IPS-NIHi11 (cell line): ENCODE results near the gene PAOX.

Experiments
- DNase-seq: peaks from one replicate; pipeline ENCODE4 v3.0.0; 2012; ENCODE audit warnings: mixed read lengths, low spot score

PAOX gene

DNA sequence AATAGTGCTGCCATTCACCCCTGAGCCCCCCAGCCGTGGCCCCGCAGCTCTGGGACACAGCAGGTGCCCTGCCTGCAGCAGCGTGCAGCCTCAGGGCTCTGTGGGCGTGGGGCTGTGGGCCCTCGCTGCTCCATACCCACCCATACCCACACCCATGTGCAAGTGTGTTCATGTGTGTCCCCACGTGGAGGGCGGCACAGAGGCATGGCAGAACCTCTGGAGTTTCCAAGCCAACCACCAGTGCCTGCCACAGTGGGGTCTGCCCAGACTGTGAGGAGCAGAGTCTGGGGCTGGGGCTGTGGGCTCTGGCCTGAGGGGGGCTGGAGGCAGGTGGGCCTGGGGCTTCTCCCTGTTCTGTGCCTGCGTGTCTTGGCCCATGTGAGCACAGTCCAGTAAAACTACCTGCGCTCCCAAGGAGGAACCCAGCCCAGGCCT lies 29.5 kb upstream of the PAOX start:
- DNase-seq = no peak

DNA sequence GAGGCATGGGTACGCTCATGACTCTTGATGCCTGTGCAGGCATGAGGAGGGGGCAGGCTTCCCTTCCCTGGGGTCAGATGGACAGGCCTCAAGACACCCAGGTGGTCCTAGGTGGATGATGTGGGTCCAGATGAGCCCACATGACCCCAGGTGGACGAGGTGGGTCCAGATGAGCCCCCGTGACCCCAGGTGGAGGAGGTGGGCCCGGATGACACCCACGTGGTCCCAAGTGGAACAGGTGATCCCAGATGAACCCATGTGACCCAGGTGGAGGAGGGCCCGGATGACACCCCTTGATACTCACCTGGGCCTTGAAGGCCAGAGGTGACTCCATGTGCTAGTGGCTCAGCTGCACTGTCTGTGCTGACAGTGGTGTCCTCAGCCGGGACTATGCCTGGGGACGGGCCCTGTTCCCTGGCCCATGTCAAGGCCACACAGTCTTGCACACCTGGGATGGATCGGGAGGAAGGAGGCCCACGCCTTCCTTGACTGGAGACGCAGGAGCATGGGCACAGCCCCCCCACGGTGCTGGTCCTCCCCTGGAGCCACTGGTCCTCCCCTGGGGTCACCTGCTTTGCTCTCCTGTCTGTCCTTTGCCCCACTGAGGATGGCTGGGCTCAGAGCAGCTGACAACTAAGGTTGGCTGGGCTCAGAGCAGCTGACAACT lies 28.6 kb upstream of the PAOX start:
- no peak for DNase-seq

DNA sequence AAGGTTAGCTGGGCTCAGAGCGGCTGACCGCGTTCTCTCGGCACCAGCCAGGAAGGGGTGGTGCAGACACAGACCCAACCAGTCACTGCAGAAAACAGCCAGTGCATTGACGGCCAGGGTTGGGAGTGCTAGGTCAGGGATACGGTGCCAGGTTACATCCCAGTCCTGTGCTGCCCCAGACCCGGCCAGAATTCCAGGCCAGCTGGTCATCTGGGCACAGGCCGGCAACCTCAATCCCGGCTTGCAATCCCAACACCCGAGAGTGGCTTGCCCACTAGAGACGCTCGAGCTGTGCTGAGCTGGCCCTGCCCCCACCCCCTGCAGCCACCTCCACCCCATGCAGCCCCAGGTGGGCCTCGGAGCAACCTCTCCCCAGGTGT lies 28.1 kb upstream of the PAOX start:
- DNase-seq = no peak

GRCh38 chr10:133351408-133352318 lies 27.4 kb upstream of the PAOX start:
- peak; percentile 55 for DNase-seq

GRCh38 chr10:133353202-133353959 lies 25.7 kb upstream of the PAOX start:
- DNase-seq = no peak

DNA sequence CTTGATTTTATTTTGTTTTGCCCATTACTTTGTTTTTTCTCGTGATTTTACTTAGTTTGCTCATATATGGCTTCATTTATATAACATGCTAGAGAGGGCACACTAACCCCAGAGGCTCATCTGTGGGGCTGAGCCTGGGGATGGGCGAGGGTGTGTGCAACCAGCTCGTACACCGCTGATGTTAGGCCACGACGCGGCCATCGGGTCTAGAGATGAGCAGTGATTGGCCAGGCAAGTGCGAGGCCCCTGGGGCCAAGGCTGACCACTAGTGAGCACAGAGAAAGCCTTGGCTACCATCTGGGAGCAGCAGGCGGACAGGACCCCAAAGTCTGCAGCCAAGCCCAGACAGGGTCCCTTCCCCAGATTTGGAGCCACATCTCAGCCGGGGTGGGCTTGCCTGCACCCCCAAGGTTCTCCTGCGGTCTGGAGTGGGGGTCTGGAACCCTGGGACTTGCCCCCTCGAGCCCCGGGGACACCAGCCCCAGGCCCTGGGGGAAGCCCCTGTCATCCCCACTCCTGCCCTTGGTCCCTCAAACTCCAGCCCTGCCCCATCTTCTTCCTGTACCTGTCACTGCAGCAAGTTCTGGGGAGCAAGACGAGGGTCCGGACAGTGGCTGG lies 25.0 kb upstream of the PAOX start:
- no peak for DNase-seq

- DNase-seq = no peak
Observed at GRCh38 chr10:133354672-133355240, 24.3 kb upstream of the PAOX start.

DNA sequence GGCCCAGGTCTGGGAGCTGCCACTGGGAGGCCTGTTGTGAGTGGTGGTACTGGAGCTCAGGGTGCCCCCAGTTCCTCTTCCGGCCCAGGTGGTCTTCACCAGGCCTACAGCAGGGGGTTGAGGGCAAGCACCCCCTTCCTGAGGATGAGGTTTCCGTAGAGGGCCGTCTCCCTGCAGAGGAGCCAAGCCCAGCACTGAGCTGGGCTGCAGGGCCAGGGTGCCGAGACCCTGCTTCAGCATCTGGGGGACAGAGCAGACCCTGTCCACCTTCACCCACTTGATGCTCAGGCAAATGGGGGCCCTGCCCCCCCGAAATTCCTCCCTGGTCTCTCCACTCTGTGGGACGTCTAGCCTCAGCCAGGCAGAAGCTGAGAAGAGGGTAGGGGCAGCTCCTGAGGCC lies 23.8 kb upstream of the PAOX start:
- no peak for DNase-seq

- DNase-seq = no peak
Observed at GRCh38 chr10:133355991-133356390, 23.1 kb upstream of the PAOX start.

DNA sequence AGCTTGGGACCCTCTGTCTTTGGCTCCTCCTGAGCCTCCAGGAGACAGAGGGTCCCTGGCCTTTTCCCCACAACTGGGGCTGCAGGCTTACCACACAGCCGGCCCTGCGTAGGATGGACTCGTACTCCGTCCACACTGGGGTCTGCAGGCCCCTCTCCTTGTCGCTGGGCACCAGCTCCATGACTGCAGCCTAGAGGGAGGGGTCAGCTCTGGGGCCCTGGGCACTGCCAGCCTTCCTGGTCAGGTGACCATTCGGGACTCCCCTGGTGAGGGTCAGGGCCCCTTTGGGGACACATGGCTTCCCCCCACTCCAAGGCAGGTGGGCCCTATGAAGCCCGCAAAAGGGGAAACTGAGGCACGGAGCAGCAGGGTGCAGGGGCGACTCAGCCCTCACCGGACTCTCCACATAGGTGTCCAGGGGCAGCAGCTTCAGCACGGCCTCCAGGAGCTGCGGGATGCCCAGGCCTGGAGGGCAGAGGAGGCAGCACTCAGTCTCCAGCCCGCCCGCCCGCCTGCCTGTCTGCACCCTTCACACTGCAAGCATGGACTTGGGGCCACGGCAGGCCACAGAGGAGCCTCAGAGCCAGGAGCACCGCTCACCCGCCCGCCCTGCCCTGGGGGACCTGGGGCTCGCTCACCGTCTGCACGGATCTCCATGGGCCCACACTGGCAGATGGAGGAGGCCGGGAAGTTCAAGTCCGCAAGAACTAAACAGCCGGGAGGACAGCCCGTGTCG lies 22.3 kb upstream of the PAOX start:
- DNase-seq = no peak

DNA sequence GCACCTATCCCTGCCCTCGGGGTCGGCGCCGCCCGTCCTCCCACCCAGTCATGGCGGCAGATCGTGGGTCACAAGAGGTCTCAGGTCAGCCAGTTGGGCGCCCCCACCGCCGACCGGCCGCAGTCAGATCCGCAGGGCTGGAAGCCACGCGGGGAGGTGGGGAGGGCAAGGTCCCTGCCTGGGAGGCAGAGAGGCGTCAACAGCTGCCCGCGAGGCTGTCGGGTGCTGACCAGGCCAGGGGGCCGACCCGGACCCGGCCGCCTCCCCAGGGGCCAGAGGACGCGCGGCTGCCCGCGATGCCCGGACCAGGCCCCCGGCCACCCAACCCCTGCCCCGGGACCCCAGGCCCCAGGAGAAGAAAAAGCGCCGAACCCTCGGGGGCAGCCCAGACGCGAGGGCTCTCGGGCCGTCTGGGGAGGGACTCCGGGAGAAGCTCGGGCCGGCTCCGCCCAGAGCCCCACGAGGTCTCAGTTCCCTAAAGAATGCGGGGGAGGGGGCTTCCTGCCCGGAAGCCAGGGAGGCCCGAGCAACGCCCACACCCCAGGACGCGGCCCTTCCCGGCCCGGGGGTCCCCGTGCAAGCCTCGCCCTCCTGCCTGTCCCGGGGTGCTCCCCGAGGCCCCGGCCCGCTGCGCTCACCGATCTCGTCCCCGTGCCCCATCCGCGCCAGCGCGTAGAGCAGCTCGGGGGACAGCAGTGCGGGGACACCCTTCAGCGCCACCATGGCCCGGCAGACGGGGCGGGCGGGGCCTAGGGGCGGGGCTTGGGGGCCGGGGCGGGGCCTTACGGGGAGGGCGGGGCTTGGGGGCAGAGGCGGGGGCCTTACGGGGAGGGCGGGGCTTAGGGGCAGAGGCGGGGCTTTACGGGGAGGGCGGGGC lies 21.5 kb upstream of the PAOX start, which contains the start of gene FUOM:
Gene FUOM, minus strand, starts transcription at position 735 of the 877 bp plus-strand sequence. Its CDS starts 12 bp downstream, at position 723.
- DNase-seq = peak; percentile 99

DNA sequence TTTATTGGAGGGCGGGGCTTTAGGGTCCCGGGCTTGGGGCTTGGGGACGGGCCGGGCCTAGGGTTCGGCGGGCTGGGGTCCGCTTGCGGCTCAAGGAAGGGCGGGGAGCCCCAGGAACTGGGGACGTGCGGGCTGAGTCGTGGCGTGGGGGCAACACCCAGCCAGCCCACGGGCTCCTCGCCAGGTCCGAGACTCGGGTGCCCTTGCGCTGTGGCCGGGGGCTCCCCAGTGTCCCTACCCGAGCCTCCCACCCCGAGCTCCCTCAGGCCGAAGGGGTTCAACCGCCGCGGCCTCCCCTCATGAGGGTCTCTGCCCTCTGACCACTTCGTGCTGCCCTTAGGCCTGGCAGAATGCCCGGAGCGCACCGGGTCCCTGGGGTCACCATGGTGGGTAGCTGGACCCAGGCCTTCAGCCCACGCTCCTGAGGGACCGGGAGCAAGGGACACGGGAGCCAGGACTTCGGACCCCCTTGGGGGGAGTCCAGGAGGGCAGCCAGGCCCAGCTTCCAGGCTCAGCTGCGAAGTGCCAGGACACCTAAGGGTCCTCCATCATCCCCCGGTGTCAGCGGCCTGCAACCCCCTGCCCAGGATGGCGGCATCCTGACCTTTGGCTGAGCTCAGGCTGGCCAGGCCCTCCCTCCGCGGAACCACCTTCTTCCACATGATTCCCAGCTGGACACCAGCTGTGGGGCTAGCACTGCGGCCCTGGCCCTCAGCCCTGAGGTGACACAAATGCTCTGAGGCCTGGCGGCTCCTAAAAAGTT lies 20.7 kb upstream of the PAOX start:
- DNase-seq = no peak

GRCh38 chr10:133358925-133359310 lies 20.1 kb upstream of the PAOX start:
- DNase-seq = no peak

- DNase-seq = no peak
Observed at GRCh38 chr10:133359554-133359971, 19.5 kb upstream of the PAOX start.

- no peak for DNase-seq
Observed at GRCh38 chr10:133359972-133360610, 19.0 kb upstream of the PAOX start.

GRCh38 chr10:133361227-133361626 lies 17.8 kb upstream of the PAOX start:
- no peak for DNase-seq

- no peak for DNase-seq
Observed at GRCh38 chr10:133361773-133362441, 17.2 kb upstream of the PAOX start.

DNA sequence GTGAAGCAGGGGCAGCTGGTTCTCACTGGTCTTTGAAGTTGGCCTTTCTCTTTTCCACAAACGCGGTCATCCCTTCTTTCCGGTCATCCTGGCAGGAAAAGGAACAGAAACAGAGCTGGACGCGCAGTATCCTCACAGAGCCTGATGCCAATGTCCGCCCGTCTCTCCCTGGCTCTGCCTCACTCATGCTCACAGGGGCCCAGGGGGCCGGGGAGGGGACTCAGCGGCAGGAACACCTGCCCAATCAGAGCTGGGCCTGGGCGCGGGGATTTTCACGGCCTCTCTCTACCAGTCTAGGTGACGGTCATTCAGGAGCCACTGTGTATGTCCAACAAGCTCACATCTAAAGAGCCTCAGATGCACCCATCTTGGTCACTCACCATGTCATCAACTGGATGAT lies 16.2 kb upstream of the PAOX start:
- DNase-seq = no peak
